Left lung (tissue), 10 donors: ENCODE results near the gene TCF3. TPM values are rescaled to one million over a fixed set of nuclear protein-coding genes. Genes with fewer than 3 reads are reported as not detected.

Experiments used
- ATAC-seq: fragments of 200-7000 bp; cut with Tn5 transposase; one replicate; pipeline ENCODE4 v1.9.1; 2020; ENCODE audit warnings: moderate library complexity
- DNase-seq, 4 donors: peaks; one replicate each; pipeline ENCODE4 v3.0.0-alpha.2; 2013 to 2020
- H3K27ac ChIP-seq, 2 donors: fragments of 200-600 bp; sonication (generic) in 1 of 2; one replicate each; pipeline versions ENCODE4 v1.5.0 to v1.8.0; 2020 to 2021
- H3K27me3 ChIP-seq, 2 donors: fragments of 200-600 bp; sonication (generic) in 1 of 2; one replicate each; pipeline versions ENCODE4 v1.5.0 to v1.8.0; 2020 to 2021
- H3K36me3 ChIP-seq, 2 donors: fragments of 200-600 bp; sonication (generic) in 1 of 2; one replicate each; pipeline versions ENCODE4 v1.5.0 to v1.8.0; 2020 to 2021
- H3K4me1 ChIP-seq, 2 donors: fragments of 200-600 bp; one replicate each; pipeline ENCODE4 v1.8.0; 2021
- H3K4me3 ChIP-seq, 2 donors: fragments of 200-600 bp; sonication (generic) in 1 of 2; one replicate each; pipeline versions ENCODE4 v1.5.0 to v1.8.0; 2020 to 2021; ENCODE audit warnings: mild to moderate bottlenecking in 1 of 2
- H3K9me3 ChIP-seq, 2 donors: fragments of 200-600 bp; sonication (generic) in 1 of 2; one replicate each; pipeline versions ENCODE4 v1.5.0 to v1.8.0; 2020 to 2021
- CTCF ChIP-seq, 2 donors: fragments of 200-600 bp; sonication (generic) in 1 of 2; IDR thresholded peaks; one replicate each; pipeline versions ENCODE4 v1.5.0 to v1.8.0; 2021; ENCODE audit warnings: antibody characterized with exemption in 2 of 2
- intact Hi-C, 2 donors: fragments of 100-400 bp; cut with DNase I; formaldehyde crosslinking; loops; one replicate each; pipeline versions ENCODE4 v1.11.2 to v1.14.2; 2022
- polyA plus RNA-seq, 6 donors: library from polyadenylated mRNA; unstranded; fragments of 120-200 nt; gene quantifications; one replicate each; pipeline ENCODE4 v1.2.1, GENCODE V29; 2013; ENCODE audit not compliant: insufficient read length in 6 of 6
- total RNA-seq, 2 donors: library from RNA; stranded (reverse); fragmentation: NEBNext Ultra II Directional; extraction: Animal tissue kit (Norgen Biotek cat#: 25700); gene quantifications; one replicate each; pipeline ENCODE4 v1.2.1, GENCODE V29; 2021
- donor health status: DM: no; HTN: yes; CAD: no.
- donor health status: DM: no; HTN: no; CAD: no.

Gene TCF3
- total and polyA plus RNA-seq, 8 donors, result 57.9 to 149 (median 124) TPM

GRCh38 chr19:1582201-1582600 lies 70.2 kb downstream of the TCF3 start:
- Histone ChIP-seq H3K4me3 (no peak overlapping the region), H3K9me3 (no peaks in the 10 kb centered on the region), H3K27ac (no peak overlapping the region), H3K27me3 (no peaks in the 10 kb centered on the region), H3K4me1 (no peaks in the 10 kb centered on the region), H3K36me3 (peaks cover 0 to 77% of the 10 kb centered on the region in 2 donors)
- intact Hi-C loops, result no loop called here
- DNase-seq, result no peak
- no peak for TF ChIP-seq CTCF (IDR thresholded peaks at IDR 0.05)
- ATAC-seq, result no peak

GRCh38 chr19:1580957-1581356 lies 71.5 kb downstream of the TCF3 start:
- H3K9me3 ChIP-seq, result no peaks in the 10 kb centered on the region
- peaks cover 0 to 87% of the 10 kb centered on the region in 2 donors for H3K36me3 ChIP-seq
- DNase-seq, result no peak
- H3K27ac ChIP-seq, result no peak overlapping the region
- ATAC-seq, result no peak
- no peaks in the 10 kb centered on the region for H3K27me3 ChIP-seq
- TF ChIP-seq CTCF (IDR thresholded peaks at IDR 0.05), result no peak
- H3K4me1 ChIP-seq, result no peaks in the 10 kb centered on the region
- H3K4me3 ChIP-seq, result no peak overlapping the region
- intact Hi-C loops, result no loop called here

- no peak overlapping the region for H3K27ac ChIP-seq
- ATAC-seq (no peak), DNase-seq (no peak)
- H3K4me3 ChIP-seq, result no peak overlapping the region
- no peaks in the 10 kb centered on the region for H3K4me1 ChIP-seq
- peaks cover 0 to 87% of the 10 kb centered on the region in 2 donors for H3K36me3 ChIP-seq
- H3K9me3 ChIP-seq, result no peaks in the 10 kb centered on the region
- no peak for TF ChIP-seq CTCF (IDR thresholded peaks at IDR 0.05)
- intact Hi-C loops, result no loop called here
- no peaks in the 10 kb centered on the region for H3K27me3 ChIP-seq
Observed at GRCh38 chr19:1580382-1580781, 72.0 kb downstream of the TCF3 start.

GRCh38 chr19:1579222-1579621 lies 73.2 kb downstream of the TCF3 start:
- Histone ChIP-seq H3K27ac (no peak overlapping the region), H3K4me3 (no peak overlapping the region), H3K9me3 (no peaks in the 10 kb centered on the region), H3K4me1 (no peaks in the 10 kb centered on the region), H3K36me3 (peaks cover 0 to 78% of the 10 kb centered on the region in 2 donors), H3K27me3 (no peaks in the 10 kb centered on the region)
- intact Hi-C loops, result no loop called here
- ATAC-seq (no peak), DNase-seq (no peak)
- TF ChIP-seq CTCF (IDR thresholded peaks at IDR 0.05), result no peak

- DNase-seq (no peak), ATAC-seq (no peak)
- H3K9me3 ChIP-seq, result no peaks in the 10 kb centered on the region
- H3K27me3 ChIP-seq, result no peaks in the 10 kb centered on the region
- TF ChIP-seq CTCF (IDR thresholded peaks at IDR 0.05), result no peak
- H3K27ac ChIP-seq, result no peak overlapping the region
- H3K4me3 ChIP-seq, result no peak overlapping the region
- intact Hi-C loops, result no loop called here
- H3K36me3 ChIP-seq, result peaks cover 0 to 67% of the 10 kb centered on the region in 2 donors
- no peaks in the 10 kb centered on the region for H3K4me1 ChIP-seq
Observed at GRCh38 chr19:1577929-1578618, 74.3 kb downstream of the TCF3 start.
